ENCODE measurements around the gene GPC1.
"Not testable (repeated sequence)": the region's sequence is repeated elsewhere in the genome, so short reads cannot be mapped to it uniquely, and the experiment has no call there.

Gene GPC1

GRCh38 chr2:240468303-240469238, 33.1 kb downstream of the GPC1 start:
- DNase-seq: peak in 1 of 2 donors; percentile 11

GRCh38 chr2:240469239-240469636, 33.8 kb downstream of the GPC1 start:
- no peak for DNase-seq

- peak in 1 of 2 donors; percentile 4 for DNase-seq
Observed at GRCh38 chr2:240469740-240470139, 34.3 kb downstream of the GPC1 start.

DNA sequence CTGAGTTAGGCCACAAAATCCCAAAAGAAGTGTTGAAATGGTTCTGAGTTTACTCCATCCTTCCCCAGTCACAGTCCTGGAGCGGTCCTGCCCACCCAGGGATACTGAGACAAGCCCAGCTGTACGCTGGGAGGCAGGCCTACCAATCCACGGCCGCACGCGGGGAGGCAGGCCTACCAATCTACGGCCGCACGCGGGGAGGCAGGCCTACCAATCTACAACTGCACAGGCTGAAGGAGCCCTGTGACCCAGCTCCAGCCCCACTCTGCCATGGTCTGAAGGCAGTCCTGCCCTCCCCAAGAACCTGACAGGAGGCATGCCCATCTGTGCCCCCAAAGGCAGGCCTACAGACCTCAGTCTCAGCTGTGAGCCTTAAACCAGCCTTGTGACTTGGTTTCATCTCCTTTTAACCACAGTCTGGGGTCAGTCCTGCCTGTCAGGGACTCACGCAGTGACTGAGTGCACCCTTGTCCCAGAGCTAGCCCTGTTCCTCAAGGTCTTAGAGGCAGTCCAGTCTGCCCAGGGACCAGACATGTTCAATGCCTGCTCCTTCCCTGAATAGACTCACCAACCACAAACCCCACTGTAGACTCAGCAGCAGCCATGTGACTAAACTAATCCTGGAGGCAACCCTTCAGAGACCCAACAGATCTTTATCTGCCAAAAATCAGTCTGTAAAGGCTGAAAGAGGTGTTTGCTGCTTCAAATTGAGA, 36.8 kb downstream of the GPC1 start:
- peak in 1 of 2 donors; percentile 6 for DNase-seq

DNA sequence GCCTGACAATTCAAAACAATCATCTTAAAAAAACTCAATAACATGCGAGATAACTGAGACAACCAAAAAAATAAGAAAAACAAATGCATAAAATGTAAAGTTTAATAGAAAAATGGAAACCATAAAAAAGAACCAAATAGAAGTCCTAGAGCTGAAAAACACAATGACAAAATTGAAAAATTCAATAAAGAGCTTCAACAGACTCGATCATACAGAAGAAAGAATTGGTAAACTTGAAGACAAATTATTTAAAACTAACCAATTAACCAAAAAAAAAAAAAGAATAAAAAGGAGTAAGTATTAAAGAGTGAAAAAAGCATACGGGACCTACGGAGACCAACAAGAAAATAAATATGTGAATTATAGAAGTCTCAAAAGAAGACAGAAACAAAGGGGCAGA, 37.7 kb downstream of the GPC1 start:
- DNase-seq: no peak

GRCh38 chr2:240477916-240478315, 42.5 kb downstream of the GPC1 start:
- DNase-seq: no peak

DNA sequence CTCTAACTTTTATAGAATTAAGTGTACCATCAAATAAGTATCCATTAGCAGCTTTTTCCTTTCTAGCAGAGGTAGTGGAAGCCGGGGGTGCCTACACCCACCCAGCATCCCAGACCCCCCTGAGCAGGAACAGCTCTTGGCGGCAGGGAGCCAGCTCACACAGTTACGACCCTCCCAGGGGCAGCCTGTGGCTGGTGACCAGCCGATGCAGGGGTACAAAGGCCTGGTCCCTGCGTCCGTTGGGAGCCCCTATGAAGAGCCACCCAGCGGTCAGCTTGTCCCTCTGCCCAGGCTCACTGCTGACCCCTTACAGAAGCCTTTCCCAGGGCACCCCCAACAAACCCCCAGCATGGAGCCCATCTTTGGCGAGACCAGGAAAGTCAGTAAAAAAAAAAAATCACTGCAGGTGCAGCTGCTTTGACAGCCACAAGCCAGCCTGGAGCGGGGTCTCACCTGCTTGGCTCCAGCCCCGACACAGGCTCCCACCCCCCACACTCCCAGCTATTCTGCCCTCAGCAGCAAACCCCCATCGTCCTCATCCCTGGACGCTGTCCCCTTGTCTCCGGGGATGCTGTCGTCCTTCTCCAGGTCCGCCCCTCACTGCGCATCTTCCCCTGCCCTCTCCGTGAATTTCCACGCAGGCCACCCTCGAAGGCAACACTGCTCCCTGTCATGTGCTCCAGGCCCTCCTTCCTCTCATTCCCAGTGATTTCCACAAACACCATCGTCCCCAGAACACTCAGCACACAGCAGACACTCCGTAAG, 43.1 kb downstream of the GPC1 start:
- DNase-seq: peak in 1 of 2 donors; percentile 6

GRCh38 chr2:240479111-240479501, 43.6 kb downstream of the GPC1 start:
- DNase-seq: no peak

GRCh38 chr2:240480834-240481623, 45.6 kb downstream of the GPC1 start:
- peak in 1 of 2 donors; percentile 13 for DNase-seq

DNA sequence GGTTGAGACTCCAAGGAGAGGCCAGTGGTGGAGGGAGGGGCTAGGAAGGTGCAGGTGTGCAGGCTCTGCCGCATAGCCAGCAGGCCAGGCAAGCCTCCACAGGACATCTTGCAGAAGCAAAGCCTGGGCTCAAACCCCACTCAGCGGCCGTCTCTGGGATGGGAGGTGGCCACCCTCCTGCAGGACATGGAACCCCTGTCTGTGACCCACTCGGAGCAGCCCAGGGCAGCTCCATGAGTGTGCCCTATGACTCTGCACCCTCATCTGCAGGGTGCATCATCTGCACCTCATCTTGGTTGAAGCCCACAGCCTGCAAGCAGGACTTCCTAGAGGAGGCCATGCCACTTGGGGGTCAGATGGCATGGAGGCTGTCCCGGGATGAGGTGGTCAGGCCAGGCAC, 46.3 kb downstream of the GPC1 start:
- DNase-seq: peak in 1 of 2 donors; percentile 15

GRCh38 chr2:240482141-240482540, 46.7 kb downstream of the GPC1 start:
- DNase-seq: no peak

GRCh38 chr2:240491483-240491882, 56.0 kb downstream of the GPC1 start:
- no peak for DNase-seq

GRCh38 chr2:240494194-240494793, 58.8 kb downstream of the GPC1 start:
- no peak for DNase-seq

GRCh38 chr2:240494942-240495341, 59.5 kb downstream of the GPC1 start:
- DNase-seq: not testable (repeated sequence)

DNA sequence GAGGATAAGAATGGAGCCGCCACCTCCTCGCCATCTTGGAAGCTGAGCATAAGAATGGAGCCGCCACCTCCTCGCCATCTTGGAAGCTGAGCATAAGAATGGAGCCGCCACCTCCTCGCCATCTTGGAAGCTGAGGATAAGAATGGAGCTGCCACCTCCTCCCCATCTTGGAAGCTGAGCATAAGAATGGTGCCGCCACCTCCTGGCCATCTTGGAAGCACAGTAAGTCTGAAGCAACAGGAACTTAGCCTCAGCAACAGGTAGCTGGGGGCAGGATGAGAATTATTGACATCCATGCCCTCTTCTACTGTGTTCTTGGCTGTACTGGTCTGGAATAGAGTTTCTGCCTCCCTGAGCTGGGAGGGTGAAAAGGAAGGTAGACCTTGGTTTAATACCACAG, 61.6 kb downstream of the GPC1 start:
- not testable (repeated sequence) for DNase-seq

DNA sequence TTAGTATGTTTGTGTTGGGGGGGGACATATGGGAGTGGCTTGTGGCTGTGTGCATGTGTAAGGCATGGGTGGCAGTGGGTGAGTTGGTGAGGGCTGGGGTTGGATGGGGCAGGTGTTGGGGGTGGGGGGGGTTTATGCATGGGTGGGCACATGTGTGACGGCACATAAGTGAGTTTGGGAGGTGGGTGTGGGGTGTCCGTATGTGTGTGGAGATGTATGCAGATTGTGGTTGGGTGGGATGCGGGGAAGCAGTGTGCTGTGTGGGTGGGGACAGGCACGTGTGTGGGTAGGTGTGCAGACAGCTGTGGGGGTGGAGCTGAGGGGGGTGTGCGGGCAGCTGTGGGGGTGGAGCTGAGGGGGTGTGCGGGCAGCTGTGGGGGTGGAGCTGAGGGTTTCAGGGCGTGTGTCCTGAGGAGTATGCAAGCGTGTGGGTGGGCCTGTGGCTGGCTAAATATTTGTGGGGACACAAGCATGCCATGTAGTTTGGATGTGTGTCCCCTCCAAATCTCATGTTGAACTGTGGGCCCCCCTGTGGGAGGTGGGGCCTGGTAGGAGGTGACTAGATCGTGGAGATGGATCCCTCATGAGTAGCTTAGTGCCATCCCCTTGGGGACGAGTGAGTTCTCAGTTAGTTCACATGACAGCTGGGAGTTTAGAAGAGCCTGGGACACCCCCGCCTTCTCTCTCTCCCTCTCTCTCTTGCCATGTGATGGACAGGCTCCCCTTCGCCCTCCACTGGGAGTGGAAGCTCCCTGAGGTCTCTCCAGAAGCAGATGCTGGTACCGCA, 62.9 kb downstream of the GPC1 start:
- DNase-seq: no peak

GRCh38 chr2:240498958-240499260, 63.4 kb downstream of the GPC1 start:
- DNase-seq: no peak

- no peak for DNase-seq
Observed at GRCh38 chr2:240499309-240500301, 64.1 kb downstream of the GPC1 start.

- no peak for DNase-seq
Observed at GRCh38 chr2:240500561-240501423, 65.3 kb downstream of the GPC1 start.

Measured in stimulated activated CD4-positive, alpha-beta T cell treated with anti-CD3 and anti-CD28 coated beads, Interleukin-2, amount 100 ng/mL, for 24 hours (primary cell).